Bronchial epithelial cell (primary cell): Measurements from ENCODE around the gene LRIG2. TPM values are rescaled to one million over a fixed set of nuclear protein-coding genes. Genes with fewer than 3 reads are reported as not detected.
"Not testable (repeated sequence)": the region's sequence is repeated elsewhere in the genome, so short reads cannot be mapped to it uniquely, and the experiment has no call there.

Source experiments
- DNase-seq: peaks from one replicate; pipeline ENCODE4 v3.0.0-alpha.2; 2010; ENCODE audit warnings: low read depth
- FAIRE-seq: peaks from 2 replicates; lab custom pipeline; 2011; peaks lifted over from hg19 to GRCh38; lab: Jason Lieb, UNC
- H3K27me3 ChIP-seq: 2 replicates; pipeline ENCODE4 v1.5.1; 2011; ENCODE audit warnings: low read length; ENCODE audit not compliant: control insufficient read depth, insufficient read depth
- H3K36me3 ChIP-seq: 2 replicates; pipeline ENCODE4 v1.5.1; 2011; ENCODE audit warnings: low read length; ENCODE audit not compliant: control insufficient read depth, insufficient read depth
- H3K4me3 ChIP-seq: 2 replicates; pipeline ENCODE4 v1.5.1; 2011; ENCODE audit warnings: mild to moderate bottlenecking, low read depth, low read length, control low read depth
- total RNA-seq: library from RNA; depleted of rRNA; stranded (reverse); fragments of >200 nt; gene quantifications from 2 replicates; pipeline ENCODE4 v1.2.1, GENCODE V29; 2014
- TF ChIP-seq, protein P1 (sequence below): IDR thresholded peaks from 2 replicates; pipeline ENCODE4 v1.5.1; 2011; ENCODE audit warnings: mild to moderate bottlenecking, moderate library complexity, low read length, control low read depth, inconsistent platforms; ENCODE audit not compliant: insufficient read depth, severe bottlenecking

Gene LRIG2
- total RNA-seq, 1 donor from 2014 or later: 10.3 TPM

- FAIRE-seq (no peak), DNase-seq (peak; percentile 84)
- Histone ChIP-seq H3K27me3 (no peaks in the 10 kb centered on the region), H3K4me3 (no peak overlapping the region), H3K36me3 (no peaks in the 10 kb centered on the region)
- TF ChIP-seq, protein P1, sequence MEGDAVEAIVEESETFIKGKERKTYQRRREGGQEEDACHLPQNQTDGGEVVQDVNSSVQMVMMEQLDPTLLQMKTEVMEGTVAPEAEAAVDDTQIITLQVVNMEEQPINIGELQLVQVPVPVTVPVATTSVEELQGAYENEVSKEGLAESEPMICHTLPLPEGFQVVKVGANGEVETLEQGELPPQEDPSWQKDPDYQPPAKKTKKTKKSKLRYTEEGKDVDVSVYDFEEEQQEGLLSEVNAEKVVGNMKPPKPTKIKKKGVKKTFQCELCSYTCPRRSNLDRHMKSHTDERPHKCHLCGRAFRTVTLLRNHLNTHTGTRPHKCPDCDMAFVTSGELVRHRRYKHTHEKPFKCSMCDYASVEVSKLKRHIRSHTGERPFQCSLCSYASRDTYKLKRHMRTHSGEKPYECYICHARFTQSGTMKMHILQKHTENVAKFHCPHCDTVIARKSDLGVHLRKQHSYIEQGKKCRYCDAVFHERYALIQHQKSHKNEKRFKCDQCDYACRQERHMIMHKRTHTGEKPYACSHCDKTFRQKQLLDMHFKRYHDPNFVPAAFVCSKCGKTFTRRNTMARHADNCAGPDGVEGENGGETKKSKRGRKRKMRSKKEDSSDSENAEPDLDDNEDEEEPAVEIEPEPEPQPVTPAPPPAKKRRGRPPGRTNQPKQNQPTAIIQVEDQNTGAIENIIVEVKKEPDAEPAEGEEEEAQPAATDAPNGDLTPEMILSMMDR: no peak
Observed at GRCh38 chr1:113153116-113153803, 80.3 kb downstream of the LRIG2 start.

- FAIRE-seq: no peak
- TF ChIP-seq, protein P1: no peak
- no peaks in the 10 kb centered on the region for H3K27me3 ChIP-seq
- no peak for DNase-seq
- no peak overlapping the region for H3K4me3 ChIP-seq
- H3K36me3 ChIP-seq: no peaks in the 10 kb centered on the region
Observed at GRCh38 chr1:113156368-113156767, 83.4 kb downstream of the LRIG2 start.

GRCh38 chr1:113158743-113159142 lies 85.7 kb downstream of the LRIG2 start:
- FAIRE-seq, DNase-seq, H3K4me3 ChIP-seq, H3K27me3 ChIP-seq, H3K36me3 ChIP-seq: not testable (repeated sequence)

DNA sequence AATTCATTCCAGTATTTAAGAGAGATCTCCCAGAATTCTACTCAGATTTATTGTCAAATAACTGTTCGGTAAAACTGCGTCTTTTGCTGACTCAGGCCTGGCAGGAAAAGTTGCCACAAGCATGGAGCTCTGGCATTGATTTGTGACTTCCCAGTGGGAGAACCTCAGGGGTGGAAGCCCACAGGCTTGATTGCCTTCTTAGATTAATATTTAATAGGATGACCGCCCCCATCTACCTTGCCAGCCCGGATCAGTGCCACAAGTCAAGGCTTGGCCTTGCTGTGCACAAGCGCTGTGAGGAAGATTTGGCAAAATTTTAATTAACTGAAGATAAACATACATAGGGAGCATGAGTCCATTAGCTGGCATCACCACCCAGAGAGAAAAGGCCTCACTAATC lies 93.5 kb downstream of the LRIG2 start:
- H3K4me3 ChIP-seq: no peak overlapping the region
- no peaks in the 10 kb centered on the region for H3K36me3 ChIP-seq
- no peaks in the 10 kb centered on the region for H3K27me3 ChIP-seq
- FAIRE-seq: no peak
- TF ChIP-seq, protein P1: no peak
- DNase-seq: no peak

DNA sequence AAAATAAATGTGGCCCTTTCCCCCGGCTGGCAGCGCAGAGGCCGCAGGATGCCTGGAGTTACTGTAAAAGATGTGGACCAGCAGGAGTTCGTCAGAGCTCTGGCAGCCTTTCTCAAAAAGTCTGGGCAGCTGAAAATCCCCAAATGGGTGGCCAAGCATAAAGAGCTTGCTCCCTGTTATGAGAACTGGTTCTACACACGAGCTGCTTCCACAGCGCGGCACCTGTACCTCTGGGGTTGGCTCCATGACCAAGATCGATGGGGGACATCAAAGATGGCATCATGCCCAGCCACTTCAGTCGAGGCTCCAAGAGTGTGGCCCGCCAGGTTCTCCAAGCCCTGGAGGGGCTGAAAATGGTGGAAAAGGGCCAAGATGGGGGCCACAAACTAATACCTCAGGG lies 95.9 kb downstream of the LRIG2 start:
- Histone ChIP-seq H3K36me3 (no peaks in the 10 kb centered on the region), H3K4me3 (no peak overlapping the region), H3K27me3 (no peaks in the 10 kb centered on the region)
- no peak for DNase-seq
- no peak for FAIRE-seq
- TF ChIP-seq, protein P1: no peak

GRCh38 chr1:113169591-113169990 lies 96.6 kb downstream of the LRIG2 start:
- H3K4me3 ChIP-seq: no peak overlapping the region
- no peaks in the 10 kb centered on the region for H3K36me3 ChIP-seq
- DNase-seq: no peak
- TF ChIP-seq, protein P1: no peak
- FAIRE-seq: no peak
- H3K27me3 ChIP-seq: no peaks in the 10 kb centered on the region
